Measurements from ENCODE around the gene ZNF768.
A peak's percentile ranks its signal among the peaks of the same experiment; 100 is the strongest.

ZNF768 gene

DNA sequence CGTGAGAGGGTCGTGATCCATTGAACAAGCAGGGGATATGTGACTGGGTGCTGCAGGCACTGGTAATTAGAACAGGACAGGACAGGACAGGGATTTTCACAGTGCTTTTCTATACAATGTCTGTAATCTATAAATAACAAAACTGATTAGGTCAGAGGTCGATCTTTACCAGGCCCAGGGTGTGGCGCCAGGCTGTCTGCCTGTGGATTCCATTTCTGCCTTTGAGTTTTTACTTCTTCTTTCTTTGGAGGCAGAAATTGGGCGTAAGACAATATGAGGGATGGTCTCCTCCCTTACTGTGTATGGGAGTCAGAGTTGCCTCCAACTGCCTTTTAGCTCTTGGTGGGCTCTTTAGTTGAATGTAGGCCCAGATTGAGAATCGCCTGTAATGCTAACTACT is 33.3 kb upstream of the ZNF768 start:
- TF ChIP-seq, protein P1, sequence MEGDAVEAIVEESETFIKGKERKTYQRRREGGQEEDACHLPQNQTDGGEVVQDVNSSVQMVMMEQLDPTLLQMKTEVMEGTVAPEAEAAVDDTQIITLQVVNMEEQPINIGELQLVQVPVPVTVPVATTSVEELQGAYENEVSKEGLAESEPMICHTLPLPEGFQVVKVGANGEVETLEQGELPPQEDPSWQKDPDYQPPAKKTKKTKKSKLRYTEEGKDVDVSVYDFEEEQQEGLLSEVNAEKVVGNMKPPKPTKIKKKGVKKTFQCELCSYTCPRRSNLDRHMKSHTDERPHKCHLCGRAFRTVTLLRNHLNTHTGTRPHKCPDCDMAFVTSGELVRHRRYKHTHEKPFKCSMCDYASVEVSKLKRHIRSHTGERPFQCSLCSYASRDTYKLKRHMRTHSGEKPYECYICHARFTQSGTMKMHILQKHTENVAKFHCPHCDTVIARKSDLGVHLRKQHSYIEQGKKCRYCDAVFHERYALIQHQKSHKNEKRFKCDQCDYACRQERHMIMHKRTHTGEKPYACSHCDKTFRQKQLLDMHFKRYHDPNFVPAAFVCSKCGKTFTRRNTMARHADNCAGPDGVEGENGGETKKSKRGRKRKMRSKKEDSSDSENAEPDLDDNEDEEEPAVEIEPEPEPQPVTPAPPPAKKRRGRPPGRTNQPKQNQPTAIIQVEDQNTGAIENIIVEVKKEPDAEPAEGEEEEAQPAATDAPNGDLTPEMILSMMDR (IDR thresholded peaks at IDR 0.05; ENCODE audit: extremely low read depth, missing control alignments) = no peak
- no peak for DNase-seq (ENCODE audit: low spot score)

DNA sequence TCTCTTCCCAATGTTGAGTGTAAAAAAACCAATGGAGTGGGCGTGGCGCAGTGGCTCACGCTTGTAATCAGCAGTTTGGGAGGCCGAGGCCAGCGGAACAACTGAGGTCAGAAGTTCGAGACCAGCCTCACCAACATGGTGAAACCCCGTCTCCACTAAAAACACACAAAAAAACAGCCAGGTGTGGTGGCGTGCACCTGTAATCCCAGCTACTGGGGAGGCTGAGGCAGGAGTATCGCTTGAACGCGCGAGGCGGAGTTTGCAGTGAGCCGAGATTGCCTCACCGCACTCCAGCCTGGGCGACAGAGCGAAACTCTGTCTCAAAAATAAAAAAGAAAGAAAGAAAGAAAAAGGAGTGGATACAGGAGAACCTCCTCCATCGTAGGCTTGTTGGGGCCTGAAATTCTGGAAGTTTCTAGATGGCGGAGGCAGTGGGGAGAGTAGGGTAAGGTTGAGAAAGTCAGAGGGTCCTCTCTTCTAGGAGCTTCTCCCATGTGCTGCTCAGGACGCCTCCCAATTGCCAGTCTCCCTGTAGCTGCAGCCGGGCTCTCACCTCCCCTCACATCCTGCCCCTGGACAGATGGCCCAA is 32.5 kb upstream of the ZNF768 start:
- TF ChIP-seq, protein P1 (IDR thresholded peaks at IDR 0.05; ENCODE audit: extremely low read depth, missing control alignments) = no peak
- DNase-seq (ENCODE audit: low spot score) = no peak

DNA sequence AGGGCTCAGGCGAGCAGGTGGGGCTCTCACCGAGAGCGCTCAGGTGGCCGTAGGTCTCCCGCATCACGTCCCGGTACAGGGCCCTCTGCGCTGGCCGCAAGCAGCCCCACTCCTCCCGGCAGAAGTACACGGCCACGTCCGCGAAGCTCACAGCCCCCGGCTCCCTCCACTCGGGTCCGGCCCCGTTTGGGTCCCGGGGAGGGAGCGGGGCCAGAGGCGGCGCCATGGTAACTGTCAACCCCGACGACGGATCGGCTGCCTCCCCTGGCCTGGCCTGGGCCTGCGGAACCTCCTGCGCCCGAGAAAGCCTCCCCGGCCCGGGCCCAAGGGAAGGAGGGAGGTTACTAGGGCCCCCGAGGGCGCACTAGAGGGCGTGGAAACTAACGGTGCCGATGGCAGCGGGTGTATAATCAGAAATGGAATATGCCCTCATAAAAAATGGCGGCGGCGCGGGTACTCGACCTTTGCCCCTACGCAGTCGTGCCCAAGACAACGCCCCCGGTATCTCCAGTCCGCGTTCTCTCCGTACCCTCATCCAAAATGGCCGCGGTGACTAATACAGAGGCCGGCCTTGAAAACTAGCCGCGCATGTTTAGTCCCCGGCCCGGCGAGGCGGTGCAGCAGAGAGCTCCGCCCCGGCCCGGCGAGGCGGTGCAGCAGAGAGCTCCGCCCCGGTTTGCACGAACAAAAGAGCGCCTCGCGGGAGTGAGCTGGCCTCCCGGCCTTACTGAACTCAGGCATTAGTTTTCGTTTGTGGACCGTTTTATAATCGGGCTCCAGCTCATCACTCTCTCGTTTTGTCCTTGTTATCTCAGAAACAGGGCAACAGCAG is 31.8 kb upstream of the ZNF768 start, which contains the start of gene ZNF764:
Gene ZNF764, minus strand, starts transcription at position 418 of the 832 bp plus-strand sequence. Its CDS starts 192 bp downstream, at position 226.
- peak; percentile 96 for DNase-seq (ENCODE audit: low spot score)

DNA sequence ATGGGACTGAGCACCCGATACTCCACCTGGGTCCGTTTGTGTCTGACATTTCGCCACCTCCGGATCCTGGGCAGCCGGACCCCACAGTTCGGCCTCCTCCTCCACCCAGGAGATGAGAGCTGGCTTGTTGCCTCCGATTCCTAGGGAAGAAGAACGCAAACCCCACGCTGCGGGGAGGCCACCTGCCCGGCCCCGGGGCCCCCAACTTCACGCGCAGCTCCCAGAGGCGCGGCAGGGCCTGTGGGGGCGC is 31.3 kb upstream of the ZNF768 start:
- DNase-seq (ENCODE audit: low spot score) = peak; percentile 60
- TF ChIP-seq, protein P1 (IDR thresholded peaks at IDR 0.05; ENCODE audit: extremely low read depth, missing control alignments) = no peak

More for the DNA sequence above, 31.8 kb upstream of the ZNF768 start, which contains the start of gene ZNF764:
- TF ChIP-seq, protein P1 (IDR thresholded peaks at IDR 0.05; ENCODE audit: extremely low read depth, missing control alignments) = no peak

DNA sequence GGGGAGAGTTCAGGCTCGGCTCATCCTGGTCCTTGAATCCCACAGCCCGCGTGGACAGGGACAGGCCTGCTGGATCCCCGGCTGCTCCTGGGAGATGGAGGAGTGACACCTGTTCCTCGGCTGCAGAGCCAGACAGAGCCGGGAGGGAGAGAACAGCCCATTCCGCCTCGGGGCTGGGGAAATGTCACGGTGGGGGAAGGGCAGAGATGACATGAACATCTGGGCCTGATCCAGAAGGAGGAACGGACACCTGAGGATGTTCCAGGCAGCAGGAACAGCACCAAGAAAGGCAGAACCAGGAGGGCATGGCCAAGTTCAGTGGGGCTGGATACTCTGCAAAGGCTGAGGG is 29.7 kb upstream of the ZNF768 start:
- TF ChIP-seq, protein P1 (IDR thresholded peaks at IDR 0.05; ENCODE audit: extremely low read depth, missing control alignments) = no peak
- no peak for DNase-seq (ENCODE audit: low spot score)

DNA sequence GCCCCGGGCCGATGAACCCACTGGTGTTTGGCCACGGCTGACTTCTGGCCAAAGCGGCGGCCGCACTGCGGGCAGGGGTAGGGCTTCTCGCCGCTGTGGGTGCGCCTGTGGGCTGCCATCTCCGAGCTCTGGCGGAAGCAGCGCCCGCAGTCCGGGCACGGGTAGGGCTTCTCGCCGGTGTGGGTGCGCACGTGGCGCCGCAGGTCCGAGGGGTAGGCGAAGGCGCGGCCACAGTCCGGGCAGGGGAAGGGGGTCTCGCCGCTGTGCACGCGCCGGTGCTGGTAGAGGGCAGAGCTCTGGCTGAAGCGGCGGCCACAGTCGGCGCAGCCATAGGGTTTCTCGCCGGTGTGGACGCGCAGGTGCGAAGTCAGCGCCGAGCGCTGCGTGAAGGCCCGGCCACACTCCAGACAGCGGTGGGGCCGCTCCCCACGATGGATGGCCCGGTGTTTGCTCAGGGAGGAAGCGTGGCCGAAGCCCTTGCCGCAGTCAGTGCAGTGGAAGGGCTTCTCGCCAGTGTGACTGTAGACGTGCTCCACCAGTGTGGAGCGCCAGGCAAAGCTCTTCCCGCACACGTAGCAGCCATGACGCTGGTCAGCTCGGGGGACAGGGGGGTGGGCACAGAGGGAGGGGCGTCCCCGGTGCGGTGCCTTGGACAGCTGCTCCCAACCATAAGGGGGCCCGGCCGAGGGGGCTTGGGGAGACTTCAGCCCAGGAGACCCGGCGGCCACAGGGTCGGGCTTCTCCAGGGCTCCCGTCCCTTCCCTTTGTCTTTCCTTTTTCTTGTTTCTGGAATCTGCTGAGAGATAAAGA is 29.2 kb upstream of the ZNF768 start:
- no peak for DNase-seq (ENCODE audit: low spot score)
- TF ChIP-seq, protein P1 (IDR thresholded peaks at IDR 0.05; ENCODE audit: extremely low read depth, missing control alignments) = no peak
